AG04450 (cell line): ENCODE results near the gene PTPRT. TPM values are rescaled to one million over a fixed set of nuclear protein-coding genes. Genes with fewer than 3 reads are reported as not detected.

Experiments used
- CTCF ChIA-PET: fragments of 300-600, 350-600 bp; formaldehyde crosslinking; extraction: SDS; loops from one replicate; lab custom pipeline; 2022; ENCODE audit warnings: antibody characterized with exemption, inconsistent platforms; lab: Charles Lee
- POLR2A ChIA-PET: fragments of 350-600 bp; formaldehyde crosslinking; extraction: SDS; loops from one replicate; lab custom pipeline; 2021; ENCODE audit warnings: antibody characterized with exemption, inconsistent platforms; lab: Yijun Ruan, JAX
- DNase-seq: peaks from one replicate; pipeline ENCODE4 v3.0.0-alpha.2; 2011; ENCODE audit warnings: low read depth, low spot score
- H3K27ac ChIP-seq: one replicate; pipeline ENCODE4 v1.5.1; 2012; ENCODE audit warnings: low read depth, low read length, control low read depth
- H3K27me3 ChIP-seq: one replicate; pipeline ENCODE4 v1.6.0; 2012; ENCODE audit warnings: low read length; ENCODE audit not compliant: control insufficient read depth, insufficient read depth
- H3K4me3 ChIP-seq: 2 replicates; pipeline ENCODE4 v1.5.1; 2011; ENCODE audit warnings: mild to moderate bottlenecking, low read depth, low read length, control low read depth
- H3K9me3 ChIP-seq: 2 replicates; pipeline ENCODE4 v1.5.1; 2012; ENCODE audit warnings: low read length; ENCODE audit not compliant: control insufficient read depth, insufficient read depth
- polyA plus RNA-seq: library from polyadenylated mRNA; depleted of rRNA; stranded (reverse); fragments of >200 nt; gene quantifications from 2 replicates; pipeline ENCODE4 v1.2.3, GENCODE V29; 2011
- TF ChIP-seq, protein P1 (sequence below): IDR thresholded peaks from 2 replicates; pipeline ENCODE4 v1.5.1; 2011; ENCODE audit warnings: low read depth, low read length, control low read depth, inconsistent platforms

PTPRT gene
- polyA plus RNA-seq, 1 experiment, result not detected

DNA sequence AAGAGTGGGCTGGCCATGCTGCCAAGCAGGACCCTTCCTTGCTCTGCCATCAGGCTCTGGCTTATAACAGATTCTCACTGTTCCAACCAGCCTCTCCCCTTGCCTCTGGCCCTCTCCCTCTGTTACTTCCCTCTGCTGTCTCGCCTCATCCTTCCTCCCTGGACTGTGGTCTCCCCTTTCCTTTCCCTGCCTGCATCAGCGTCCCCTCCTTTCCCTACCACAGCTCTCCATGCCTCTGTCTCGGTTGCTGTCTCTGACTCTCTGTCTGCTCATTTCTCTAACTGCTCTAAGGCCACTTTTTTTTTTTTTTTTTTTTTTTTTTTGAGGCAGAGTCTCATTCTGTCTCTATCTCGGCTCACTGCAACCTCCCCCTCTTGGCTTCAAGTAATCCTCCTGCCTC lies 173.4 kb downstream of the PTPRT start:
- ChIA-PET POLR2A (interaction anchor here (0.6 kb wide), 1 partner anchor 442 kb away, joined by 4 read pairs; no protein-coding TSS in a partner anchor), CTCF (no interaction called here)
- Histone ChIP-seq H3K27me3 (no peaks in the 10 kb centered on the region), H3K9me3 (peaks cover 28% of the 10 kb centered on the region), H3K4me3 (no peak overlapping the region), H3K27ac (no peak overlapping the region)
- TF ChIP-seq, protein P1, sequence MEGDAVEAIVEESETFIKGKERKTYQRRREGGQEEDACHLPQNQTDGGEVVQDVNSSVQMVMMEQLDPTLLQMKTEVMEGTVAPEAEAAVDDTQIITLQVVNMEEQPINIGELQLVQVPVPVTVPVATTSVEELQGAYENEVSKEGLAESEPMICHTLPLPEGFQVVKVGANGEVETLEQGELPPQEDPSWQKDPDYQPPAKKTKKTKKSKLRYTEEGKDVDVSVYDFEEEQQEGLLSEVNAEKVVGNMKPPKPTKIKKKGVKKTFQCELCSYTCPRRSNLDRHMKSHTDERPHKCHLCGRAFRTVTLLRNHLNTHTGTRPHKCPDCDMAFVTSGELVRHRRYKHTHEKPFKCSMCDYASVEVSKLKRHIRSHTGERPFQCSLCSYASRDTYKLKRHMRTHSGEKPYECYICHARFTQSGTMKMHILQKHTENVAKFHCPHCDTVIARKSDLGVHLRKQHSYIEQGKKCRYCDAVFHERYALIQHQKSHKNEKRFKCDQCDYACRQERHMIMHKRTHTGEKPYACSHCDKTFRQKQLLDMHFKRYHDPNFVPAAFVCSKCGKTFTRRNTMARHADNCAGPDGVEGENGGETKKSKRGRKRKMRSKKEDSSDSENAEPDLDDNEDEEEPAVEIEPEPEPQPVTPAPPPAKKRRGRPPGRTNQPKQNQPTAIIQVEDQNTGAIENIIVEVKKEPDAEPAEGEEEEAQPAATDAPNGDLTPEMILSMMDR, result no peak
- no peak for DNase-seq

DNA sequence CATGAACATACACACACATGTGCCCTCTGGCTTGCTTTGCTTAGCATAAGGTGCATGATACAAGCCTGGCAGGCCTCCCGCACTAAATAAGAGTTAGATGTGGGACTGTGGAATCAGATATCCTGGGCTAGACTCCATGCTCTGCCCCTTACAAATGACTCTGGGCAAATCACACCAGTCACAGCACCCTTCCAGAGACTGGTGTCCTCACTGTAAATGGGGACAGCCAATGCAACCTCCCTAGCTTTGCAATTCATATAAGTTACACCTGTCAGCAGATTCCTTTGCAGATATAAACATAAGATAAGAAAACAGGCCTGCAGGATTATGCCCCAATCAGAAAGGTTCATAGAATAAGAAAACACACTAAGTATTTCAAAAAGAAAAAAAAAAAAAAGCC lies 174.1 kb downstream of the PTPRT start:
- TF ChIP-seq, protein P1, result no peak
- DNase-seq, result no peak
- Histone ChIP-seq H3K4me3 (no peak overlapping the region), H3K27ac (no peak overlapping the region), H3K27me3 (no peaks in the 10 kb centered on the region), H3K9me3 (peaks cover 32% of the 10 kb centered on the region)
- ChIA-PET CTCF (no interaction called here), POLR2A (no interaction called here)

DNA sequence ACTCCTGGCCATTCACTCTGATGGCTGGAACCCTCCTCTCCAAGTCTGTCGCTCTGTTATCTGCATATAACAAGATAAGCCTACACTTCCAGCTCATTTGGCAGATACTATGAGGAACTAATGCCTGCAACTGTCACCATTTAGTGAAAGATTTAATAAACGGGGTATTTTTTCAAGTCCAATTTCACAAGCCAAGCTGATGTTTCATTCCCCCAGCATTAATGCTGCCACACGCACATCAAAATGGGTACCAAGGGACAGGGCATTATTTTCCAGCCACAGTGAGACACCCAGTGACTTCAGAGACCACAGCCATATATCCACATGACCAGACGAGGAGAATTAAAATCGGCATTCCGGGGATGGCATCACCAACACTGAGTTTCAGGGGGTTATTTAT lies 175.5 kb downstream of the PTPRT start:
- H3K9me3 ChIP-seq, result peaks cover 41% of the 10 kb centered on the region
- H3K27me3 ChIP-seq, result no peaks in the 10 kb centered on the region
- CTCF ChIA-PET, result no interaction called here
- no peak for DNase-seq
- POLR2A ChIA-PET, result no interaction called here
- TF ChIP-seq, protein P1, result no peak
- H3K27ac ChIP-seq, result no peak overlapping the region
- no peak overlapping the region for H3K4me3 ChIP-seq

DNA sequence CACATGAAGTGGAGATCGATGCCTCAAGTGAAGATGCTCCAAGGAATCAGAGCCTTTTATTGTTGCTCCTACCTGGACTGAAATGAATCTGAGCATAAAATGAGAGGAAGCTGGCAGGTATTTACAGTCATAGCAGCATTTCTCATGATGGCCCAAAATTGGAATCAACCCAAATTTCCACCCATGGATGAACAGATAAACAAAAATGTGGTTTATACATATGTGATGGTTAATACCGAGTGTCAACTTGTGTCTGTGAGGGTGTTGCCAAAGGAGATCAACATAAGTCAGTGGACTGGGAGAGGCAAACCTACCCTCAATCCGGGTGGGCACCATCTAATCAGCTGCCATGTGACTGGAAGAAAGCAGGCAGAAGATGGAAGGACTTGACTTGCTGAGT lies 178.2 kb downstream of the PTPRT start:
- H3K9me3 ChIP-seq, result peaks cover 38% of the 10 kb centered on the region
- DNase-seq, result no peak
- POLR2A ChIA-PET, result no interaction called here
- TF ChIP-seq, protein P1, result no peak
- no peaks in the 10 kb centered on the region for H3K27me3 ChIP-seq
- CTCF ChIA-PET, result no interaction called here
- H3K27ac ChIP-seq, result no peak overlapping the region
- H3K4me3 ChIP-seq, result no peak overlapping the region

DNA sequence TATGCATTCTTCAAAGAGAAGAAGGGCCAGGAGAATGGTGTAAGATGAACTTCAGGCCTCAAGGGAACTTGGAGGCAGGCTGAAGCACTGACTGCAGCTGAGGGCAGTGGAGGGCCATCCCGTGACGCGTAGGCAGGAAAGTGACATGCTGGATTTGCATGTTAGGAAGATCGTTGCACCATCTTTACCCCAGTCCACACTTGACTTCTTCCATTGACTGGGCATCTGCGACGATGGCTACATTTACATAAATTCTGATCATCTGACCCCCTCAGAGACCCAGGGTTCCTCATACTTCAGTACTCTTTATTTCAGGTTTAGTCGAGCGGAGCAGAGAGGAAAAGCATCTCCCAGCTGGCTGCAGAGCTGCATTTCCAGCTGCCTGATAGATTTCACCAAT lies 180.2 kb downstream of the PTPRT start:
- H3K27ac ChIP-seq, result no peak overlapping the region
- no peak overlapping the region for H3K4me3 ChIP-seq
- H3K9me3 ChIP-seq, result peaks cover 34% of the 10 kb centered on the region; the same call in 1 of the 2 replicates
- TF ChIP-seq, protein P1, result no peak
- H3K27me3 ChIP-seq, result no peaks in the 10 kb centered on the region
- ChIA-PET CTCF (no interaction called here), POLR2A (no interaction called here)
- no peak for DNase-seq
